T47D (cell line): Measurements from ENCODE around the gene TNS1.

Experiments
- DNase-seq, 2 experiments: peaks; one replicate each; pipeline versions ENCODE4 v3.0.0 to v3.0.0-alpha.2; 2011 to 2012; ENCODE audit warnings: low read depth in 1 of 2, low spot score in 1 of 2
- JUND ChIP-seq: IDR thresholded peaks from 2 replicates; pipeline ENCODE4 v1.6.1; 2012; ENCODE audit warnings: low read depth
- in situ Hi-C: cut with HindIII; loops from 2 replicates; pipeline ENCODE4 v1.10.0; 2016; ENCODE audit warnings: low sequenced_read_pairs, low pct_unique_long_range_greater_than_20kb

TNS1 gene

DNA sequence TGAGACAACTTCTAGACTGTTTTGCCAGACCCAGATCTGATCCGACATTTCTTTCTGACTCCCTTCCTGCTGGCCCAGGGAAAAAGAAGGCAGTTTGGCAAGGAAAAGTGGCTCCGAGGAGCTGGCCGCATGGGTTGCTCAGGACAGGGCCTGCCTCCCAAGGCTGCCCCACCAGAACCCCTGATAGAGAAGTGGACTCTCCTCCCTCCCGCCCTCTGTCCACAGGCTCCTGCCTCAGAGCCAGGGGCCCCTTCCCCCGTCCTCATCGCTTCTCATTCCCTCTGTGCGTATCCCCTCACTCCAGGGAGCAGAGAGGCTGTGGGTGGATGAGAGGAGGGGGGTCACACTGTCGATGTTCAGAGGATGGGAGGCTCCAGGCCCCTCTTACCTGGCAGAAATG, 110.2 kb downstream of the TNS1 start:
- no peak for TF ChIP-seq JUND
- DNase-seq, result no peak
- in situ Hi-C loops, result no loop called here

- no peak for TF ChIP-seq JUND
- DNase-seq, result no peak
- in situ Hi-C loops, result no loop called here
These were observed 112.3 kb downstream of the TNS1 start for GRCh38 chr2:217890445-217890844.

GRCh38 chr2:217889656-217890055, 113.1 kb downstream of the TNS1 start:
- no peak for DNase-seq
- TF ChIP-seq JUND, result no peak
- in situ Hi-C loops, result no loop called here

GRCh38 chr2:217887841-217888701, 114.7 kb downstream of the TNS1 start:
- no peak for DNase-seq
- in situ Hi-C loops, result no loop called here
- TF ChIP-seq JUND, result no peak

DNA sequence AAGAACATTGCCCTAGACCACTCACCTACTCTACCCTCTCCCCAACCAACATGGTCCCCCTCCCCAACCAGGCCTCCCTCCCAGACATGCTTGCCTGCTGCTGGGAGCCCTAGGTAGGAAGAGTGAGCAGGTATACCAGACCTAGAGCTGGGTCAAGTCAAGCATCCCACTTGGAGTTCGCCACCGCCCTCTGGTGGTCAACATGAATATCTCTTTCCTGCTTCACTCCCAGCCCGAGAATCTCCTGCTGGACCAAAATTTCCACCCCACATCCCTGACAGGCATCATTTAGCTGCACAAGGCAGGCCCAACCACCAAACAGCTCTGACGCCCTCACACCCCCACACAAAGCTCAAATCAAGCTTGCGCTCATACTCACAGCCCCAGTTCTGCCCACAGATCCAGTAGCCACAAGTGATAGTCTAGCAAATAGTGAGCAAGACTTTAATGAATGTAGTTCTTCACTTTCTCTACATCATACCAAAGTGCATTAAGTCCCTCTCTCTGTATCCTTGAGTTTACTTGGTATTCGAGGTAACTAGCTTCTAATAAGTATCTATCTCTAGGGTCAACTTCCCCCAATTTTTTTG, 116.0 kb downstream of the TNS1 start:
- DNase-seq, result peak; percentile 60 to 81
- in situ Hi-C loops, result no loop called here
- no peak for TF ChIP-seq JUND

DNA sequence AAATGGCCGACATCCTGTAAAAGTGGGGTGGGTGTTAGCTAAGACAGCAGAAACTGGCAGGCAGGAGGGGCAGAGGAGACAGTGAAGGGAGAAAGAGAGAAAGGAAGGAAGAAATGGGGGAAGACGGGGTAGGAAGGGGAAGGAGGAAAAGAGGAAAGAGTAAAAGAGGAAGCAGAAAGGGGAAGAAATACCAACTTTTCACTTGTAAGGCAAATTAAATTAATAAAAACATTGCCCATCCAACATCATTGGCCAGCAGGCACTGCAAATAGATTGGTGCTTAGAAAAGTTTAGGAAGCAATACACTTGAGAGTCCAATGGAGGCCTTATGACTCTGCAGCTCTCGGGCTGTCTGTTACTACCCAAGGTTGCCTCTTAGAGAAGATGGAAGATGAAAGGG, 116.7 kb downstream of the TNS1 start:
- no peak for TF ChIP-seq JUND
- DNase-seq, result no peak
- in situ Hi-C loops, result no loop called here

- in situ Hi-C loops, result no loop called here
- no peak for TF ChIP-seq JUND
- DNase-seq, result no peak
These were observed 117.8 kb downstream of the TNS1 start for GRCh38 chr2:217884985-217885384.

- no peak for TF ChIP-seq JUND
- DNase-seq, result no peak
- in situ Hi-C loops, result no loop called here
These were observed 121.9 kb downstream of the TNS1 start for GRCh38 chr2:217880891-217881290.

DNA sequence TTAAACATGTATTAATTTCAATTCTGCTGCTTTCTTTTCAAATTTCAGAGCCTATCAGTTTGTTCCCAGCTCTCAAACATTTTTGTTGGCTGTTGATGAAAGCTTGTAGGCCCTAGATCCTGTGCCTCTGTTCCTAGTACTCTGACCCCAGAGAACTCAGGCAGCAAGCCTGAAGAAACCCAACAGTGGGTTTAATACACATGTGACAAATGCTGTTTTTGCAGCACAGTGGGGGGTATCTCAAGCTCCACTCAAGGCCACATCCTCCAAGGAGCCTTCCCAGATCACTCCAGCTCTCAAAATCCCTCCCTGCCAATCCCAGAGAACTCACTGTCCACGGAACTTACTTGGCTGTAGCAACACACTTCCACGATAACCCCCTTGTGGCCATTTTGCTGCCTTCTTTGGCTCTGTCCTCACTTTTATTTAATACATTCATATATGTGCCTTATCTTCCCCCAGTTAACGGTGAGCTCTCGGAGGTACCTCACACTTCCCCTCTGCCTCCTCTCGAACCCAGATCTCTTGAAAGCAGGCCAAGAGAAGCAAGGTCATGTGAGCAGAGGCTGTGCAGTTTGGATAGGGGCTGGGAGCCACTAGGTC, 122.4 kb downstream of the TNS1 start:
- in situ Hi-C loops, result no loop called here
- DNase-seq, result no peak
- no peak for TF ChIP-seq JUND

- in situ Hi-C loops, result no loop called here
- TF ChIP-seq JUND, result no peak
- DNase-seq, result no peak
These were observed 123.7 kb downstream of the TNS1 start for GRCh38 chr2:217878915-217879590.

DNA sequence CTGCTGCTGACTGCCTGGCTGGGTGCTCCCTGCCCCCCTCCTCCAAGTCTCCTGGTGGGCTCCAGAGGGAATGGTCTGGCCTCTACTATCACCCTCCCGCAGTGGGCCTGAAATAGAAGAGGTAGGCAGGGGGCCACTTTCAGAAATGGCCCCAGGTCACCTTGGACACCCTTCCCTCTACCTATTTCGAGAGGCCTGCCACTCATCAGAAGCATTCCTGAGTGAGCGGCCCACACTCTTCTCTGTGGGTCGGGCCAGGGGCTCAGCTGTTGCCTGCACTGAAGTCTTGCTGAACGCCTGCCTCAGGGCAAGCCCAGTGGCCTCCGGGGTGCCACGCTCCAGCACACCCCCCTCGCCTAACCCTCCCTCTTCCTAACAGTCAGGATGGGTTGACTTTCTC, 124.9 kb downstream of the TNS1 start:
- in situ Hi-C loops, result no loop called here
- no peak for DNase-seq
- TF ChIP-seq JUND, result no peak

DNA sequence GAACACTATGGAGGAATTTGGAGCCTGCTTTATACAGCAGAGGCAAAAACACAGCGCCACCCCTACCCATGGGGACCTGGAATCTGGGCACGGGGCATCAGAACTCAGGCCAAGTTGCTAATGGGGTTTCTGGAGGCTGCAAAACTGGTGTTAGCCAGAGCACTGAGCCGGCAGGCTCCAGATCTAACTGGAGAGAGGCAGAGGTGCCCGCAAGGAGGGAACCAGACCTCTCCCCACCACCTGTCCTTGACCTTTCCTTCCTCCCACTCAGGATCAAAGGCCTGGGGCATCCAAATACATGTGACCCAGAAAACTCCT, 126.6 kb downstream of the TNS1 start:
- no peak for TF ChIP-seq JUND
- no peak for DNase-seq
- in situ Hi-C loops, result no loop called here
